ENCODE results near the gene IL10RA.

IL10RA gene

DNA sequence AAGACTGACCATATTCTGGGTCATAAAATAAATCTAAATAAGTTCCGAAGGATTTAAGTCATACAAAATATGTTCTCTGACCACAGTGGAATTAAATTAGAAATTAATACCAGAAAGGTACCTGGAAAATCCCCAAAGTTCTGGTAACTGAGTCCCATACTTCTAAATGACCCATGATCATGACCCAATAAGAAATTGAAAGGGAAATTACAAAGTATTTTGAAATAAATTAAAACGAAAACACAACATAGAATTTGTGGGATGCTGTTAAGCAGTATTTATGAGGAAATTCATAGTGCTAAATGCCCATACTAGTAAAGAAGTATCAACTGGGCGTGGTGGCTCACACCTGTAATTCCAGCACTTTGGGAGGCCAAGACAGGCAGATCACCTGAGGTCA lies 23.4 kb upstream of the IL10RA start:
- DNase-seq (ENCODE audit: low read depth) = no peak
- TF ChIP-seq, protein P1, sequence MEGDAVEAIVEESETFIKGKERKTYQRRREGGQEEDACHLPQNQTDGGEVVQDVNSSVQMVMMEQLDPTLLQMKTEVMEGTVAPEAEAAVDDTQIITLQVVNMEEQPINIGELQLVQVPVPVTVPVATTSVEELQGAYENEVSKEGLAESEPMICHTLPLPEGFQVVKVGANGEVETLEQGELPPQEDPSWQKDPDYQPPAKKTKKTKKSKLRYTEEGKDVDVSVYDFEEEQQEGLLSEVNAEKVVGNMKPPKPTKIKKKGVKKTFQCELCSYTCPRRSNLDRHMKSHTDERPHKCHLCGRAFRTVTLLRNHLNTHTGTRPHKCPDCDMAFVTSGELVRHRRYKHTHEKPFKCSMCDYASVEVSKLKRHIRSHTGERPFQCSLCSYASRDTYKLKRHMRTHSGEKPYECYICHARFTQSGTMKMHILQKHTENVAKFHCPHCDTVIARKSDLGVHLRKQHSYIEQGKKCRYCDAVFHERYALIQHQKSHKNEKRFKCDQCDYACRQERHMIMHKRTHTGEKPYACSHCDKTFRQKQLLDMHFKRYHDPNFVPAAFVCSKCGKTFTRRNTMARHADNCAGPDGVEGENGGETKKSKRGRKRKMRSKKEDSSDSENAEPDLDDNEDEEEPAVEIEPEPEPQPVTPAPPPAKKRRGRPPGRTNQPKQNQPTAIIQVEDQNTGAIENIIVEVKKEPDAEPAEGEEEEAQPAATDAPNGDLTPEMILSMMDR (IDR thresholded peaks at IDR 0.05; ENCODE audit: low read length, missing control alignments) = no peak
- H3K4me3 ChIP-seq (replicated peaks; ENCODE audit: low read depth, low read length) = no peak overlapping the region

DNA sequence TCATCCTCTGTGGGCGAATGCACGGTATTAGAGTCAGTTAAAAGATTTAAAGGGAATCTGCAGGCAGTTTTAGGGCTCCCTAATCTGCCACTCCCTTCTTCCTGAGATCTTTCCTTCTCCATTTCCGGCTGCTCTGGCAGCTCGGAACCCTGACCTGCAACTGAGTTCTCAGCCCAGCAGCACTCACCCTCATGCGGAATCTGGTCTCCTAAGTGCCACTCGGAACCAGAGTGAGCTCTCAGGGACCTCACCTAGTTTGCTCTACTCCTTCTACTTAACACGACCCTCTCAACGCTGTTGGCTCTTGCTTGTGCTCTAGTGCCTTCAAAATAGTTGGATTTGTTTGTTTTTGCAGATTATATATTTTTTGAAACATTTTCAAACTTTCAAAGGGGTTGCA lies 19.3 kb upstream of the IL10RA start:
- DNase-seq (ENCODE audit: low read depth) = no peak
- TF ChIP-seq, protein P1 (IDR thresholded peaks at IDR 0.05; ENCODE audit: low read length, missing control alignments) = no peak
- no peak overlapping the region for H3K4me3 ChIP-seq (replicated peaks; ENCODE audit: low read depth, low read length)

DNA sequence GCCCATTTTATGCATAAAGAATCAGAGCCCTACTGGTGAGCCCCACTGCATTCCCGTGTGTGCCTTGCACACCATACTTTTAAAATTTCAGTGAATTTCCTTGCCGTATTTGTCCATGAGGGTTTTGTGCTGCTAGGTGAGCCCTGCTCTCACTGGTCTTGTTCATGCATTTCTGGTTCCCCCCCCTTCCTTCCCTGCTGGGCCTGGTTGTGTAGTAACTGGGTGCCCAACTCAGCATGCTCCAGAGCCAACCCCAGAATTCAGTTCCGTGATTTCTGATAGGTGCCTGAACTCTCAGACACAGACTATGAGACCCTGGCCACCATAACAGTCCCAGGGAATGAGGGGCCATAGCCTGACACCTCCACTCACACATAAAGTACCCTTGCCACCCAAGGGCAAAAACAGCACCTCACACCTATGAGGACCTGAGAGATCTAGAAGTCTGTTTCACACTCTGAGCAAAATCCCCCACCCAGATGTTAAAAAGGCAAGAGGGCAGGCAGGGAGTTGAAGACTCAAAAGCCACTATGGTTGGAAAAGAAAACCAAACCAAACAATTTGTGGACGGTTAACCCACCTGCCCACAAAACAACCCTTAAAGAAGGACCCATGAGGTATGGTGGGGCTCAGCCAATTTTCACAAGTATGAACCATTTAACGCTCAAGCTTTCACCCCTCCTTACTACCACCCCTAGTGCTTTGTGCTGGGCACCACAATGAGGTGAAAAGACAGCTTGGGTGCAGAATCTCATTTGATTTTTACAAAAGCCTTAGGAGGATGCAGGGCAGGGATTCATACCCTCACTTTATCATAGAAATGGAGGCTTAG lies 16.8 kb upstream of the IL10RA start:
- DNase-seq (ENCODE audit: low read depth) = no peak
- TF ChIP-seq, protein P1 (IDR thresholded peaks at IDR 0.05; ENCODE audit: low read length, missing control alignments) = no peak
- H3K4me3 ChIP-seq (replicated peaks; ENCODE audit: low read depth, low read length) = no peak overlapping the region

DNA sequence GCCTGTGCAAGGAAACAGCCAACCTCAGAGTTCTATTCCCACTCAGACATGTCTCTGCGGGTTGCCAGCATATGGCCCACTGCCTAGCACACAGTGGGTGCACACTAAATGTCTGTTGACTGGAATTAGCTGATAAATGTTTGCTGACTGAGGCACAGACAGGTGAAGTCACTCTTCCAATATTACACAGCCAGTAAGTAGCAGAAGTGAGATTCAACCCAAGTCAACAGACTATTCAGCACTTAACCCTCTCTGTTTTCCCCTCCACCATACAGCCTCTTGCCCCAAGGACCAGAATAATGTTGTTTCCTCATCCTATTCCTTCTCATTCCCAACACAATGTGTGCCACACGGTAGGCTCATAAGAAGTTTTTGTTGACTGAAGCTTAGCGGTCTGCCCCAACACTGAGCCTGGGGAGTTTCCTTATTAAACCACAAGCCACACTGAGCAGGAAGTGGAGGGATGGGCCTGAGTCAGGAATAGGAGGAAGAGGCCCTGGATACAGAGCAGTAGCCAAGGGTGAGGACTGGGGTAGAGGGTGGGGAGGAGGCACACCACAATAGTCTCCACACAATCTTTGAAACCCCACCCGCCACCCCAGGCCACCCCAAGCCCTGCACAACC lies 15.7 kb upstream of the IL10RA start:
- DNase-seq (ENCODE audit: low read depth) = peak; percentile 7
- TF ChIP-seq, protein P1 (IDR thresholded peaks at IDR 0.05; ENCODE audit: low read length, missing control alignments) = no peak
- H3K4me3 ChIP-seq (replicated peaks; ENCODE audit: low read depth, low read length) = no peak overlapping the region

DNA sequence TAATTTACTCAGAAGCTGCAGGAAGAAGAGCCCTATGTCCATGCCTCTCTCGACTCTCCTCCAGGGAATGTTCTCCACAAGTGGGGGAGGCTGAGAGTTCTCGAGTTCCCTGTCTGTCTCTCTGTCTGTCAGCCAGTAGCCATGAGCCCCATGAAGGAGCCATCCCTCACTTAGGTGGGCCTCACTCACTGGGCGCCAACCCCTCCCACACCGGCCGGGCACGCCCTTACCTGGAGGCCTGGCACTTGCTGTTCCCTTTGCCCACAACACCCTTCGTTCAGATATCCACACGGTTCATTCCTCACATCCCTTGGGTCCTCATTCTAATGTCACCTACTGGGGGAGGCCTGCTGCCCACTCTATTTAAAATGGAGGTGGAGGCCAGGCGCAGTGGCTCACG lies 14.2 kb upstream of the IL10RA start:
- H3K4me3 ChIP-seq (replicated peaks; ENCODE audit: low read depth, low read length) = no peak overlapping the region
- TF ChIP-seq, protein P1 (IDR thresholded peaks at IDR 0.05; ENCODE audit: low read length, missing control alignments) = no peak
- no peak for DNase-seq (ENCODE audit: low read depth)

DNA sequence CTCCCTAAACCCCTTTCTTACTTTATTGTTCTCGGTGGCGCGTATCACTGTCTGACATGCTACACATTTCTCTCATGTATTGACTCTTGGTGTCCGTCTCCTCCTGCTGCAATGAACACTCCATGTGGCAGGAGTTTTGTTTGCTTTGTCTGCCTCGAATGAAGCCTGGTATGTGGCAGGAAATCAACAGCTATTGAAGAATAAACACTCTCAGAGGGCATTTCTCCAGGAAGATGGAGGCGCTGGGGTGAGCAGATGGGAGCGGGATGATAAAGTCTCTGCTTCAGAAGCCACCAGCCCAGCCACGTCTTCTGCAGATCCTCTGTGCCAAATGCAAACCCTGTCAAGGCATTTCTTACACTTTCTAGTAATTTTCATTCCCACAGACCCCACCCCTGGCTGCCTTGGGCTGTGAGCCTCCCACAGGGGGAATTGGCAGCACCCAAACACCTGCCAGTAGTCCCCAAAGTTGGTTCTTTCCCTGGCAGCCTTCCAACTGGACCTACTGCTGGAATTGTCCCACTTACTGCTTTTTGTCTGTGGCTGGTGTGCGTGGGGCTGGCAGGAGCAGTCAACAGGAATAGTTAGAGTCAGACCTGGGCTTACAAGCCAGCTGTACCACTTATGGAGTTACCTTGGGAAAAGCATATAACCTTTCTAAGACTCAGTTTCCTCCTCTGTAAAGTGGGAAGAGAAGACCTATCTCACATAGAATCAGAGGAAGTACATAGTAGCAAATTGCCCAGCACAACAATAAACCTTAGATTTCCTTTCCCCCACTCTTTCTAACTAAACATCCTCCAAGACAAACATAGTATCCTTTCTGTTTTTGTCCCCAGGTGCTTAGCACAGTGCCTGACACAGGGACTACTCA lies 13.3 kb upstream of the IL10RA start:
- TF ChIP-seq, protein P1 (IDR thresholded peaks at IDR 0.05; ENCODE audit: low read length, missing control alignments) = no peak

More for the DNA sequence above, 13.3 kb upstream of the IL10RA start:
- DNase-seq (ENCODE audit: low read depth) = no peak
- no peak overlapping the region for H3K4me3 ChIP-seq (replicated peaks; ENCODE audit: low read depth, low read length)

All from fibroblast of pulmonary artery (primary cell).